HG02943 (cell line): Measurements from ENCODE around the gene GNG14.
A peak's percentile ranks its signal among the peaks of the same experiment; 100 is the strongest.
"Not testable (repeated sequence)": the region's sequence is repeated elsewhere in the genome, so short reads cannot be mapped to it uniquely, and the experiment has no call there.

Experiments
- ATAC-seq: cut with Tn5 transposase; IDR thresholded peaks from one replicate; pipeline ENCODE4 v1.9.1; 2021; ENCODE audit warnings: mild to moderate bottlenecking, low read depth, moderate library complexity; ENCODE audit not compliant: unreplicated experiment

Gene GNG14

DNA sequence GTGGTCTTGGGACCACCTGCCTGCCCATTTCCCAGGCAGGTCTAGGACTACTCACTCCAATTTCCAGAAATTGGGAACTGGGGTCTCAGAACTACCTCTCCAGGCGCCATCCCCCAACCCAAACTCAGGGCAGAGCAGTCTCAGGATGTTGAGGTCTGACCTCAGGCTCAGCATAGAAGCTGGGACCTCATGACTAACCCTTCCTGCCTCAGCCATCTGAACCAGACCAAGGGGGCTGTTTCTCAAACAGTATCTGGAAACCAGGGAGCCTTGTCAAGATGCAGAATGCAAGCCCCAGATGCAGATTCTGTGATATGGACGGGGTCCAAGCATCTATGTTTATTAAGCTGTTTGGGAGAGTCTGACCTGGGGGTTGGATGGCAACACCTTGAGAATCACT lies 7.3 kb downstream of the GNG14 start:
- no peak for ATAC-seq

DNA sequence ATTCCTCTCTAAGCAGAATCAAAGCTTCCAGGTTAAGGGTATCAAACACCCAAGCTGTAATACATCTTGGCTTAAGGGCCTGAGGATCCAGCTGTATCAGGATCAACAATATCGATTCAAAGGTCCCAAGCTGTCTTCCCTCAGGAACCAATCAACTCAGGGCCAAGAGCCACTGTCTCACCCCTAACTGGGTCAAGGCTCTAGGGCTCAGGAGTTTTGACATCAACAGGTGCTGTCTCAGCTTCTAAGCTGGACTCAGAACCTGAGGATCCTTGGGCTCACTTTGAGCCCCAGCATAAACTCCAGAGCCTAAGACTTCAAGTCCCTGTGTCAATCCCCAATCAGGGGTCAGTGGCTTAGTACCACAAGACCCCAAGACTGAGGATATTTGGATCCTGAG lies 7.7 kb downstream of the GNG14 start:
- no peak for ATAC-seq

DNA sequence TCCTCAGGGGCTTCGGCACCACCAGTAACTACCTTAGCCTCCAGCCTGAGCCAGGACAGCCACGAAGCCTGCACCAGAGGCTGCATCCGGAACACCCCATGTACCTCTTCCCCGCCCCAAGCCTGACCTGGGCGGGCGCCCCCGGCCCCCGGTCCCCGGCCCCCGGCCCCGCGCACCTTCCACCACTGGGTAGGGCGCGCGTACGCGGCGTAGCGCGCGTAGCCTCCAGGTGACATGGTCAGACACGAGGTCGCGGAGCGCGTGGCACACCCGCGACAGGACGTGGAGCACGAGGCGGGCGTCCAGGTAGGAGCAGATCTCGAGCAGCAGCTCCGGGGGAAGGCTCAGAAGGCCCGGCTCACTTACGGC lies 8.2 kb downstream of the GNG14 start:
- peak; percentile 11 for ATAC-seq

DNA sequence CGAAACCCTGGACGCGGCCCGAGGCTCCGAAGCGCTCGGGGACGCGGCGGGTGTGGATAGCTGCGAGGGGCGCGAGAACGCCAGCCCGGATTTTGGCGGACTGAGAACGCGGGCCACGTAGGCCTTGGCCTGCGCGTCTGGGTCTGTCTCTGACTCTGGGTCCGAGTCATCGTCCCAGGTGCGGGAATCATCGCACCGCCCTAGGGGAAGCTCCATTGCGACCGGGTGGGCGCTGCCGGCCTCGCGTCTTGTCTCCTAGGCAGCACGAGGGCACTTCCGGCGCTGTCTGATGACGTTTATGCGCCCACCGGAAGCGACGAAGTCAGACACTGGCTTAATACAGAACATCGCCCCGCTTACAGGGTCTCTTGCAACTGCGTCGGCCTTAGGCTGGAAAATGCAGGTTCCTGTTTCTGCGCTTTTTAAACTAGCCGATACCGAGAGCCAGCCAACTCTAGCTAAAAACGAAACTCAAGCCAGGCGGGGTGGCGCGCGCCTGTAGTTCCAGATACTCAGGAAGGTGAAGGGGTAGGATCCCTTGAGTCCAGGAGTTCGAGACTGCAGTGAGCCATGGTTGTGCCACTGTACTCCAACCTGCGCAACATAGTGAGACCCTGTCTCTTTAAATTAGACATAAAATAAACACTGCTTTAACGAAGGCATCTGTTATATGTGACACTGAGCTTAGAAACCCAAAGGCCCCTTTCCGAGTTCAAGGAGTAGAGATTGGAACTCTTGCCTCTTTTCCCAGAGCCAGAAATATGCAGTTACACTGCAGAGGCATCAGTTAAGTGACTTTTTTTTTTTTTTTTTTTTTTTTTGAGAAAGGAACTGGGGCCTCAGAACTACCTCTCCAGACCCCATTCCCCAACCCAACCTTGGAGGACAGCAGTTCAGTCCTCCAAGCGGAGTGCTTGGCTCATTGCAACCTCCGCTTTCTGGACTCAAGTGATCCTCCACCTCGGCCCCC lies 8.9 kb downstream of the GNG14 start, which contains the start of gene FBXW9:
Gene FBXW9, minus strand, starts transcription at position 266 of the 970 bp plus-strand sequence. Its CDS starts 50 bp downstream, at position 216.
- ATAC-seq: peak; percentile 80

DNA sequence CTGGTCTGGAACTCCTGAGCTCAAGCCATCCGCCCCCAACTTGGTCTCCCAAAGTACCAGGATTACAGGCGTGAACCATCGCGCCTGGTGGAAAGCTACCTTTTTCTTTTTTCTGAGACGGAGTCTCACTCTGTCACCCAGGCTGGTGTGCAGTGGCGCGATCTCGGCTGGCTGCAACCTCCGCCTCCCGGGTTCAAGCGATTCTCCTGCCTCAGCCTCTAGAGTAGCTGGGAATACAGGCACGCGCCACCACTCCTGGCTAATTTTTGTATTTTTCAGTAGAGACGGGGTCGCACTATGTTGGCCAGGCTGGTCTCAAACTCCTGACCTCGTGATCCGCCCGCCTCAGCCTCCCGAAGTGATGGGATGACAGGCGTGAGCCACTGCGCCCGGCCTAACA lies 9.6 kb downstream of the GNG14 start:
- ATAC-seq: not testable (repeated sequence)

DNA sequence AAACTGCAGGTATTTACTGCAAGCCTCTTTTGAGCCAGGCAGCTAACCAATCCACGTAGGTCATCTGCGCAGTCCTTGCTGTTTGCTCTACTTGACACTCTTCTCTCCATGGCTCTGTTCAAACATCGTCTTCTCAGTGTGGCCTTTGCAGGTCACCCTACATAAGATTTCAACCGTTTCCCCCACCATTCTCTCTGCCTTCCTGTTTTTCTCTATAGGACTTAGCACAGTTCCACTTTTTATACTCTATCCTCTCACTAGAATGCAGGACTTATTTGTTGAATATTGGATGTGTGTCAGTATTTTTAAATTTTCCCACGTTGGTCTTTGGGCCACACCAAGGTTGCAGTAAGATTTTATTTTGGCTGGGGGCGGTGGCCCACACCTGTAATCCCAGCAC lies 10.3 kb downstream of the GNG14 start:
- ATAC-seq: no peak

DNA sequence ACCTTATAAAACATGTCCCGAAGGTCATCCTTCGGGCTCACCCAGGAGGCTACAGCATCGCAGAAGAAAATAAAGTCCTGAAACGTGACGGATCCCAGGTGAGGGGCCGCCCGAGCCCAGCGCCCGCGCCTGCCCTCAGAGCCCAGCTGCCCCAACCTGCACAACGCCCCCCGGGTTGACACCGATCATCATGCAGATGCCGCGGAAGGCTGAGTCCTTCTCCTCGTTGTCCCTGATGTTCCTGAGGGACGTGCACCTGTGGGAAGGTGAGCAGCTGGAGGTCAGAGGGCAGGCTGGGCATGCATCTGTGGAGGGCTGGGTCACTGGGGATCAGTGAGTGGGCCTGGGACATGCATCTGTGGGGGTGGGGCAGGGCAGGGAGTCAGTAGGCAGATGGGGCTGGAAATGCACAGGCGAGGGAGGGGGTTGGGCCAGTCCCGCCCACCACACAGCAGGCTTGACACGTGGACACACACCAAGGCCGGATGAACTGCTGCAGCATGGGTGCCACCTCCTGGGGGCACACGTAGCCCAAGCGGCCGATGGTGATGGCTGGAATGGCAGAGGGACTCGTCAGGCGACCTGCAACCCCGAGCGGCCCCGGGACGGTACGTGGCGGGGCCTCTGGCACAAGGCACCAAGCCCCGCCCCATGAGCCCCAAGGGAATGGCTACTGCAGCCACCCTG lies 13.9 kb downstream of the GNG14 start:
- ATAC-seq: no peak

DNA sequence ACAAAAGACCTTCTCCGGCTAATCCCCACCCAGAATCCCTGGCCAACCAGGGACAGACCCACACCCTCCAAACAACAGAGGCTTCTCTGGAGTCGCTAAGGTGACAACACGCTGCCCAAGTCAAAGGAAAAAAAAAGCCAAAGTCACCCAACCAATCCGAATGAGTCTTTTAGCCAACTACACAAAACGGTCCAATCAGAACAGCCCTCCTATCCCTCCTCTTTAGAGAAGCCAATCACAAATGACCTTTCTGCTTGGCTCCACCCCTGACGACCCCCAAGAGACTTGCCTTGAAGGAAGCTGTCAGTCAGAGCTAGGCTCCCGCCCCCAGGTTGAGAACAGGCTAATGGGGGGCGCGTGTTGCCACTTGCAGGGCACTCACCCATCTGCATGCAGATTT lies 15.2 kb downstream of the GNG14 start:
- ATAC-seq: no peak

DNA sequence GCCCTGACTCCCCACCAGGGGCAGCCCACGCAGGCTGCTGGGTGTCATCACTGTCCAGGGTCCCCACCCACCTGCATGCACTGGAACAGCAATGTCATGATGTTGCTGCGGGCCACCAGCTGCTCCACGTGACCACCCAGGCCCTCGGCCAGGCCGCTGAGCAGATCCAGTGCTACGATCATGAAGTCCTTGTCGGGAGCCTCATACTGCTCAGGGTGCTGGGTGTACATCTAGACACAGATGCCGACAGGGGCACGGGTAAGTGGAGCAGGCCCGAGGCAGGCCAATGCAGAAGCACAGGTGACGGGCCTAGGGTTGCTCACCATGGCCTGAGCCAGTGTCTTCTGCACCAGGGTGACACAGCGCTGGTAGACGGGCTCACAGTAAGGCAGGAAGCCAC lies 17.4 kb downstream of the GNG14 start:
- ATAC-seq: no peak

DNA sequence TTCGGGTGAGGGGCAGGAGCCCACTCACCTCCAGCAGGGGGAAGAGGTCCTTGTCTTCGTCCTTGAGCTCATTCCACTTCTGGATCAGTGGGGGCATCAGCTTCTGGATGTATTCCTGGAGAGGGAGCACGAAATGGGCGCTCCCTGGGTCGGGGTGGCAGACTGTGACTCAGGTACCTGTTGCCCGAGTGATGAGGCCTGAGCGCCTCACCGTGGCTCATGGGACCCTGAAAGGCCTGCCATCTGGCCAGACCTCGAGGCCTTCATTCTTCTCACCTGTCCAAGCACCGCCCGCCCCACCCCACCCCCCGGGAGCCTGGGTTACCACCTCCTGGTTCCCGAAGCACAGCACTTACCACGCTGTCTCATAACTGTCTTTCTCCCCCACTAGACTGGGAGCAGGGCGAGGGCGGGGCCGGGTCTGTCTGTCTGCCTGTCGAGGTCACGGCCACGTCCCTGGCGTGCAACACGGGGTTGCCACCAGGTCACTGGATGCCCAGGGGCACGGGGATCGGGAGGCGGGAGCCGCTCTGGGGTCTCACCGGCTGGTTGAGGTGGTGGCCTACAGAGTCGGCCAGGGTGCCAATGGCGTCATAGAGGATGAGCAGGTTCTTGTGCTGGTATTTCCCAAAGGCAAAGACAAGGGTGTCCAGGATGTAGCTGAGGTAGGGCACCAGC lies 18.0 kb downstream of the GNG14 start:
- no peak for ATAC-seq

DNA sequence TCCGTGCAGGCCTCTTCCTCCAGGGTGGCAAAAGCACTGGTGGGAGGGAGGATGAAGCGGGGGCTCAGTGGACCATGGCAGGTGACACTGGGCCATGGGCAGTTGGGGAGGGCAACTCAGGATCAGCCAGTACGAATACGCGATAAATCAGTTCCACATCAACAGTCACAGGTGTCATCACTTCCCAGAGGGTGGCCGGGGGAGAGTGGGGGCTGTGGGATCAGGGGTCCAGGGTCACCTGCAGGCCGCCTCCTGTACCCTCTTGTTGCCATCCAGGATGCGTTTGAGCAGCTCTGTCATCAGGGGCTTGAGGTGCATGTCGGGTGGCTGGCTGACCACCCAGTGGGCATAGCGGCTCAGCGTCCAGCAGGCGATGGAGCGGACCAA lies 18.5 kb downstream of the GNG14 start:
- ATAC-seq: no peak

DNA sequence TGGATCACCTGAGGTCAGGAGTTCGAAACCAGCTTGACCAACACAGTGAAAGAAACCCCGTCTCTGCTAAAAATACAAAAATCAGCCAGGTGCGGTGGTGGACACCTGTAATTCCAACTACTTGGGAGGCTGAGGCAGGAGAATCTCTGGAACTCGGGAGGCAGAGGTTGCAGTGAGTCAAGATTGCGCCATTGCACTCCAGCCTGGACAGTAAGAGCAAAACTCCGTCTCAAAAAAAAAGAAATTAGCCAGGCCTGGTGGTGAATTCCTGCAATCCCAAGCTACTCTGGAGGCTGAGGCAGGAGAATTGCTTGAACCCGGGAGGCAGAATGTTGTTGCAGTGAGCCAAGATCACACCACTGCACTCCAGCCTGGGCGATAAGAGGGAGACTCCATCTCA lies 20.8 kb downstream of the GNG14 start:
- no peak for ATAC-seq

DNA sequence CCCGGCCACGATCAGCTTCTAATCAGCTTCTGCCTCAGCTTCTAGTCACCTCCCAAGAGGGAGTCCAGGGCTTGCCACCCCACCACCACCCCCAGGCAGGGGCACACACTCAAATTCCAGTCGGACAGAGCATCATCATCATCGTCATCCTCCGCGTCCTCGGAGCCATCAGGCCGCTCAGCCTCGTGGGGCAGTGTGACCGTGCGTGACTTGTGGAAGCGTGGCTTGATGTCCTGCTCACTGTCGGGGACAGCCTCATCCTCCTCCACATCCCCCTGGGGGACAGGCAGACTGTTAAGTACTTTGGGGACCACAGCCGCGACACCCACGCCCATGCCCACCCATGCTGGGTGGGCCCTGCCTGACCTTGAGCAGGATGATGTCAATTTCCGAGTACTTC lies 23.4 kb downstream of the GNG14 start:
- ATAC-seq: no peak

DNA sequence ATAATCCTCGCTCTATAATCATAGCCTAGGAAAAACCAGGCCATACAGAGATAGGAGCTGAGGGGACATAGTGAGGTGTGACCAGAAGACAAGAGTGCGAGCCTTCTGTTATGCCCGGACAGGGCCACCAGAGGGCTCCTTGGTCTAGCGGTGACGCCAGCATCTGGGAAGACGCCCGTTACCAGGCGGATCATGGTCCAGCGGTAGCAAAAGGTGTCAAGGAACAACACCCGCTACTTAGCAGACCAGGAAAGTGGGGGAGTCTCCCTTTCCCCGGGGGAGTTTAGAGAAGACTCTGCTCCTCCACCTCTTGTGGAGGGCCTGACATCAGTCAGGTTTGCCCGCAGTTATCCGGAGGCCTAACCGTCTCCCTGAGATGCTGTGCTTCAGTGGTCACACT lies 24.3 kb downstream of the GNG14 start:
- ATAC-seq: not testable (repeated sequence)

DNA sequence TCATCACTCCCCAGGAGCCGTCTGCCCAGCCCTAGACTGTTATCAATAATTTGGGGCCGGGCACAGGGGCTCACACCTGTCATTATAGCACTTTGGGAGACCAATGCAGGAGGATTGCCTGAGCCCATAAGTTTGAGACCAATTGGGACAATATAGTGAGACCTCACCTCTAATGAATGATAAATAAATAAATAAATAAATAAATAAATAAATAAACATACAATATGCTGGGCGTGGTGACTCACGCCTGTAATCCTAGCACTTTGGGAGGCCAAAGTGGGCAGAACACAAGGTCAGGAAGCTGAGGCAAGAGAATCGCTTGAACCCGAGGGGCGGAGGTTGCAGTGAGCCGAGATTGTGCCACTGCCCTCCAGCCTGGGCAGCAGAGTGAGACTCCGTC lies 25.5 kb downstream of the GNG14 start:
- ATAC-seq: not testable (repeated sequence)

DNA sequence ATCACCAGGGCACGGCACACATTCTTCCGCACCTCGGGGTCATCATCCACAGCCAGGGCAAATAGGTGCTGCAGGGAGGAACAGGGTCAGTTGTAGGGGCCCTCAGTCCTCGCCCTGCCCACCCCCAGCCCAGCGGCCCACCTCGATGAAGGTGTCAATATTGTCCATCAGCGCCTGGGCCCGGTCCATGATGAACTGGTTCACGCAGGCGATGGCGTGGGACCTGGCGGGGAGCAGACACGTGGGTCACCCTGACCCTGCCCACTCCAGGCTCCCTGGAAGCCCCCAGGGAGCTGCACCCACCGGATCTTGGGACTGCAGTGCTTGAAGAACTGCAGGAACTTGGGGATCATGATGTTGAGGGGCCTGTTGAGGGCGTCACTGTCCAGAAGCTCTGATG lies 27.3 kb downstream of the GNG14 start:
- no peak for ATAC-seq

DNA sequence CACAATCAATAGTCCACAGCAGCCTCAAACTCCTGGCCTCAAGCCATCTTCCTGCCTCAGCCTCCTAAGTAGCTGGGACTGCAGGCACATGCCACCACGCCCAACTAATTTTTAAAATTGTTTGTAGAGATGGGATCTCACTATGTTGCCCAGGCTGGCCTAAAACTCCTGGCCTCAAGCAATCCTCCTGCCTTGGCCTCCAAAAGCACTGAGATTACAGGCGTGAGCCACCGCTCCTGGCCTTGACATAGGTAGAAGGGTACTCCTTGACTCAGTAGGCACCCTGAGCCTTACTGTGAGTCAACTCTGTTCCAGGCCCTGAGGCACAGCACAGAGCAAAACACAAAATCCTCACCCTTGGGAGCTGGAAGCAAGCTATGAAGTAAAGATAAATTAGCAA lies 28.1 kb downstream of the GNG14 start:
- ATAC-seq: no peak

DNA sequence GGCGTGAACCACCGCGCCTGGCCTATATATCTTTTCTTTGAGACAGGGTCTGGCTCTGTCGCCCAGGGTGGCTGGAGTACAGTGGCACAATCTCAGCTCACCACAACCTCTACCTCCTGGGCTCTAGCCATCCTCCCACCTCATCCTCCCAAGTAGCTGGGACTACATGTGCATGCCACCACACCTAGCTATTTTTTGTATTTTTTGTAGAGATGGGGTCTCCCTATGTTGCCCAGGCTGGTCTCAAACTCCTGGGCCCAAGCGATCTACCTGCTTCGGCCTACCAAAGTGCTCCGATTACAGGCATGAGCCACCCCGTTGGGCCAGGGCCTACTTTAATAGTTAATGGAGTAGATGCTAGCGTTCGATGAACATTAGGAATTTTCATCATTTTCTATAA lies 32.5 kb downstream of the GNG14 start:
- no peak for ATAC-seq

DNA sequence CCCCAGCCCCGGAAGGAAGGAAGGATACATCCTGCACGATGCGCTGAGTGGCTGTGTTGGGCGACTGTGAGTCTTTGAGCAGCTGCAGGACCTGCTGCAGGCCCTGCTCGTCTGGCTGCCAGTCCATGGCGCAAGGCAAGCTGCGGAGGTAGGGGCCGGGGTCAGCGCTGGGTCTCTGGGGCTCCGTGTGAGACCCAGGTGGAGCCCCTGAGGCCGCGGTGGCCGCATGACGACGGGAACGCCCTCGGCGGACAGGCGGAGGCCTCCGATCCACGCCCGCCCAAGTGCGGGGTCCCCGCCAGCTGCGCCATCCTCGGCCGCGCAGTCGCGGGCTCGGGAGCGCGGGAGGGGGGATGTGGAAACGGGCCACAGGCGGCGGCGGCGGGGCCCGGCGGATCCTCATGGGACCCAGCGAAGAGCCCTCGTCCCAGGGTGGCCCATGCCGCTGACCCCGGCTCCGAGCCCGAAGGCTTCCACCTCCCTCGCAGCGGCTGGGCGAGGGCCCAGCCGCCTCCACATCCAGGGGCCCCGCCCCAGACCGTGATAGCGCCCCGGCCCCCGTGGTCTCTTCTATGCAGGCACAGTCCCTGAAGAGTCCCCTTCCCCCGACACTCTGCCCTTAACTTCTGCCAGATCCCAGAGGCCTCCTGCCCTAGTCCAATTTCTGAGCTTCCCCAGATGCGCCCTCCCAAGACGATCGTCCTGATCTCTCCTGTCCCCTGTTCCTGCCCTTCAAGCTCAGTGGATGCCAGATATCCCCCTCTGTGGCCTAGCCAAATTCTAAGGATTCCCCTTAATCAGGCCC lies 33.3 kb downstream of the GNG14 start:
- ATAC-seq: no peak
